A549 (cell line): Measurements from ENCODE around the gene GPR142. TPM values are rescaled to one million over a fixed set of nuclear protein-coding genes. Genes with fewer than 3 reads are reported as not detected.

Source experiments
- ATAC-seq, 2 experiments: fragments of 200-7000 bp in 1 of 2; fragments of >200 bp in 1 of 2; cut with Nextera tagmentation in 1 of 2; cut with Tn5 transposase in 1 of 2; 3 replicates each; pipeline versions ENCODE4 v1.8.0 to v1.9.1; 2018 to 2020; ENCODE audit warnings: mild to moderate bottlenecking in 1 of 2, moderate library complexity in 1 of 2
- CTCF ChIA-PET: fragments of 300-600 bp; sonication (Branson Sonifier 250); formaldehyde crosslinking; extraction: SDS; loops from one replicate; lab custom pipeline; 2021; ENCODE audit warnings: antibody characterized with exemption, inconsistent platforms; lab: Yijun Ruan, JAX
- POLR2A ChIA-PET: fragments of 350-600 bp; formaldehyde crosslinking; extraction: SDS; loops from one replicate; lab custom pipeline; 2021; ENCODE audit warnings: antibody characterized with exemption, inconsistent platforms; lab: Yijun Ruan, JAX
- DNase-seq, 2 experiments: peaks; one replicate each; pipeline versions ENCODE4 v3.0.0 to v3.0.0-alpha.2; 2011 to 2016; ENCODE audit warnings: low read depth in 1 of 2, low spot score in 1 of 2
- FAIRE-seq: peaks from 2 replicates; lab custom pipeline; 2011; peaks lifted over from hg19 to GRCh38; lab: Jason Lieb, UNC
- H3K27ac ChIP-seq, 2 experiments: fragments of >200 bp; sonication (Bioruptor Twin); formaldehyde crosslinking; 3 replicates each; pipeline ENCODE4 v1.5.1; 2016 to 2017
- H3K4me1 ChIP-seq: fragments of >200 bp; sonication (Bioruptor Twin); formaldehyde crosslinking; 3 replicates; pipeline ENCODE4 v1.6.1; 2016
- H3K4me2 ChIP-seq: fragments of >200 bp; sonication (Bioruptor Twin); formaldehyde crosslinking; 3 replicates; pipeline ENCODE4 v1.6.1; 2016
- H3K4me3 ChIP-seq: fragments of >200 bp; sonication (Bioruptor Twin); formaldehyde crosslinking; 3 replicates; pipeline ENCODE4 v1.5.1; 2016
- H3K9me3 ChIP-seq: fragments of >200 bp; sonication (Bioruptor Twin); formaldehyde crosslinking; 3 replicates; pipeline ENCODE4 v1.6.1; 2016
- CBX8 ChIP-seq: fragments of 200-600 bp; sonication (generic); IDR thresholded peaks from 2 replicates; pipeline ENCODE4 v1.6.1; 2016
- CEBPB ChIP-seq, 2 experiments: fragments of >200 bp in 1 of 2; sonication (Bioruptor Twin) in 1 of 2; formaldehyde crosslinking in 1 of 2; IDR thresholded peaks; 2 replicates each; pipeline ENCODE4 v1.6.1; 2012 to 2016
- CHD2 ChIP-seq: fragments of 150-350 bp; IDR thresholded peaks from 2 replicates; pipeline ENCODE4 v1.6.1; 2014; ENCODE audit warnings: low read length; ENCODE audit not compliant: partially characterized antibody
- CHD4 ChIP-seq: fragments of 200-600 bp; sonication (generic); IDR thresholded peaks from 2 replicates; pipeline ENCODE4 v1.6.1; 2016; ENCODE audit warnings: antibody characterized with exemption, mild to moderate bottlenecking, borderline replicate concordance
- EHMT2 ChIP-seq: fragments of 200-600 bp; sonication (generic); IDR thresholded peaks from 2 replicates; pipeline ENCODE4 v1.6.1; 2016; ENCODE audit warnings: antibody characterized with exemption, low read depth, mild to moderate bottlenecking, moderate library complexity
- EP300 ChIP-seq, 2 experiments: fragments of >200 bp; sonication (Bioruptor Twin); formaldehyde crosslinking; IDR thresholded peaks; 2 replicates in 1 of 2; 3 replicates in 1 of 2; pipeline ENCODE4 v1.6.1; 2016 to 2017
- FOSB ChIP-seq: fragments of 250-450 bp; sonication (Bioruptor Pico); IDR thresholded peaks from 2 replicates; pipeline ENCODE4 v1.5.0; 2020; ENCODE audit warnings: mild to moderate bottlenecking, moderate library complexity
- FOSL2 ChIP-seq, 2 experiments: fragments of 450-650 bp in 1 of 2; fragments of >200 bp in 1 of 2; sonication (Bioruptor Twin) in 1 of 2; formaldehyde crosslinking; IDR thresholded peaks; 2 replicates each; pipeline versions ENCODE4 v1.5.0 to v1.6.1; 2016 to 2020; ENCODE audit warnings: mild to moderate bottlenecking in 1 of 2, moderate library complexity in 1 of 2
- FOXS1 ChIP-seq: fragments of 250-450 bp; sonication (Bioruptor Pico); IDR thresholded peaks from 2 replicates; pipeline ENCODE4 v1.5.0; 2020; ENCODE audit warnings: mild to moderate bottlenecking, moderate library complexity
- GATA3 ChIP-seq: IDR thresholded peaks from 2 replicates; pipeline ENCODE4 v1.6.1; 2012; ENCODE audit warnings: borderline replicate concordance
- HOXB13 ChIP-seq: fragments of 250-450 bp; sonication (Bioruptor Pico); IDR thresholded peaks from 2 replicates; pipeline ENCODE4 v1.5.0; 2020; ENCODE audit warnings: low read depth, mild to moderate bottlenecking, moderate library complexity
- NFE2L2 ChIP-seq: fragments of 150-350 bp; conservative IDR thresholded peaks from 2 replicates; pipeline ENCODE4 v1.6.1; 2014; ENCODE audit warnings: low read length
- NPAS2 ChIP-seq: fragments of 250-450 bp; sonication (Bioruptor Pico); IDR thresholded peaks from 2 replicates; pipeline ENCODE4 v1.8.0; 2022; ENCODE audit warnings: mild to moderate bottlenecking, moderate library complexity, borderline replicate concordance
- NR3C1 ChIP-seq: fragments of >200 bp; sonication (Bioruptor Twin); formaldehyde crosslinking; IDR thresholded peaks from 3 replicates; pipeline ENCODE4 v1.6.1; 2017
- POLR2AphosphoS2 ChIP-seq: conservative IDR thresholded peaks from 2 replicates; pipeline ENCODE4 v1.6.1; 2012; ENCODE audit warnings: low read length, improper control_type of control experiment, inconsistent platforms
- SMC3 ChIP-seq: fragments of >200 bp; sonication (Bioruptor Twin); formaldehyde crosslinking; IDR thresholded peaks from 3 replicates; pipeline ENCODE4 v1.6.1; 2018; ENCODE audit warnings: inconsistent platforms
- TFCP2L1 ChIP-seq: fragments of 250-450 bp; sonication (Bioruptor Pico); IDR thresholded peaks from 2 replicates; pipeline ENCODE4 v1.5.0; 2021; ENCODE audit warnings: mild to moderate bottlenecking
- ZFP36 ChIP-seq: fragments of 450-650 bp; IDR thresholded peaks from 2 replicates; pipeline ENCODE4 v1.6.1; 2014; ENCODE audit warnings: borderline replicate concordance; ENCODE audit not compliant: partially characterized antibody
- ZNF302 ChIP-seq: fragments of 250-450 bp; sonication (Bioruptor Pico); IDR thresholded peaks from 2 replicates; pipeline ENCODE4 v1.9.0; 2021; ENCODE audit warnings: inconsistent platforms, mild to moderate bottlenecking, moderate library complexity
- WGBS: methylation state at CpG from one replicate; pipeline ENCODE4 v1.1.6; 2017; ENCODE audit errors: missing lambda C conversion rate; 5-methylcytosine and 5-hydroxymethylcytosine counted together
- polyA plus RNA-seq, 4 experiments: library from polyadenylated mRNA; depleted of rRNA in 3 of 4; stranded (reverse); fragments of >200 nt; fragmentation: RNase III in 1 of 4; extraction: RNeasy Plus Mini Kit Qiagen cat#74134 plus additional on column Dnase treatment in 1 of 4; gene quantifications; 2 replicates in 3 of 4; 3 replicates in 1 of 4; pipeline ENCODE4 v1.2.3, GENCODE V29; 2011 to 2017
- TF ChIP-seq, protein P1 (sequence below): fragments of 250-450 bp; sonication (Bioruptor Pico); IDR thresholded peaks from 2 replicates; pipeline ENCODE4 v1.5.0; 2021; ENCODE audit warnings: mild to moderate bottlenecking, moderate library complexity, borderline replicate concordance
- TF ChIP-seq, protein P2 (sequence below): IDR thresholded peaks from 2 replicates; pipeline ENCODE4 v1.6.1; 2012
- TF ChIP-seq, protein P3 (sequence below): fragments of 450-650 bp; IDR thresholded peaks from 2 replicates; pipeline ENCODE4 v1.6.1; 2014; ENCODE audit warnings: antibody characterized with exemption
- TF ChIP-seq, protein P4 (sequence below): IDR thresholded peaks from 2 replicates; pipeline ENCODE4 v1.6.1; 2012; ENCODE audit warnings: low read depth, borderline replicate concordance

GPR142 gene
- polyA plus RNA-seq, 2 of the 4 experiments (the other 2 are of a cell fraction): not detected

DNA sequence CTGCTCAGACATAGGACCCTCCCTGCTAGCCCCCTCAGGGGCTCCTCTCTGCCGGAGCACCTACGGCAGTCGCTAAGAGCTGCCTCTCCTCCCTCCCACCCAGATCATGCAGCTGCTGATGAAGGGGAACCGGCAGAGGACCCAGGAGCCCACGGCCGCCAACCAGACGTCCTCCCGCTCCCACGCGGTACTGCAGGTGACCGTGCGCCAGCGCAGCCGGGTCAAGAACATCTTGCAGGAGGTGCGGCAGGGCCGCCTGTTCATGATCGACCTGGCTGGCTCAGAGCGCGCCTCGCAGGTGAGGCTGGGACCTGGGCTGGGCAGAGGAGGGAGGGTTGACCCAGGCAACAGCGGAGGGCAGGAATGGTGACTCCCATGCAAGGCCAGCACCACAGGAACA, 22.6 kb upstream of the GPR142 start:
- Histone ChIP-seq H3K9me3 (no peaks in the 10 kb centered on the region), H3K27ac (no peak overlapping the region), H3K4me1 (no peaks in the 10 kb centered on the region), H3K4me3 (no peak overlapping the region)
- WGBS: 82% methylated on average over 13 of the region's 21 CpGs
- FAIRE-seq (no peak), ATAC-seq (no peak), DNase-seq (no peak)
- ChIA-PET POLR2A (no interaction called here), CTCF (interaction anchor here (1.1 to 34.5 kb wide), 4 partner anchors 9 to 114 kb away, joined by 3 to 674 read pairs (median 6); partner anchors contain the start of genes BTBD17 and GPR142)
- TF ChIP-seq NR3C1 (no peak), HOXB13 (CRISPR knock-in tag) (no peak), SMC3 (no peak), CEBPB (IDR thresholded peaks at IDR 0.05) (no peak), FOSL2 (IDR thresholded peaks at IDR 0.05) (no peak), FOSL2 (CRISPR knock-in tag; IDR thresholded peaks at IDR 0.05) (no peak), FOSB (CRISPR knock-in tag) (no peak), ZFP36 (no peak), NPAS2 (CRISPR knock-in tag) (no peak), FOXS1 (no peak), GATA3 (no peak), CHD2 (no peak), TFCP2L1 (CRISPR knock-in tag) (no peak), EP300 (IDR thresholded peaks at IDR 0.05) (no peak), EHMT2 (no peak)
- TF ChIP-seq, protein P1, sequence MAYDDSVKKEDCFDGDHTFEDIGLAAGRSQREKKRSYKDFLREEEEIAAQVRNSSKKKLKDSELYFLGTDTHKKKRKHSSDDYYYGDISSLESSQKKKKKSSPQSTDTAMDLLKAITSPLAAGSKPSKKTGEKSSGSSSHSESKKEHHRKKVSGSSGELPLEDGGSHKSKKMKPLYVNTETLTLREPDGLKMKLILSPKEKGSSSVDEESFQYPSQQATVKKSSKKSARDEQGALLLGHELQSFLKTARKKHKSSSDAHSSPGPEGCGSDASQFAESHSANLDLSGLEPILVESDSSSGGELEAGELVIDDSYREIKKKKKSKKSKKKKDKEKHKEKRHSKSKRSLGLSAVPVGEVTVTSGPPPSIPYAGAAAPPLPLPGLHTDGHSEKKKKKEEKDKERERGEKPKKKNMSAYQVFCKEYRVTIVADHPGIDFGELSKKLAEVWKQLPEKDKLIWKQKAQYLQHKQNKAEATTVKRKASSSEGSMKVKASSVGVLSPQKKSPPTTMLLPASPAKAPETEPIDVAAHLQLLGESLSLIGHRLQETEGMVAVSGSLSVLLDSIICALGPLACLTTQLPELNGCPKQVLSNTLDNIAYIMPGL (CRISPR knock-in tag): no peak
- TF ChIP-seq, protein P2, sequence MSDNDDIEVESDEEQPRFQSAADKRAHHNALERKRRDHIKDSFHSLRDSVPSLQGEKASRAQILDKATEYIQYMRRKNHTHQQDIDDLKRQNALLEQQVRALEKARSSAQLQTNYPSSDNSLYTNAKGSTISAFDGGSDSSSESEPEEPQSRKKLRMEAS: no peak
- TF ChIP-seq, protein P3, sequence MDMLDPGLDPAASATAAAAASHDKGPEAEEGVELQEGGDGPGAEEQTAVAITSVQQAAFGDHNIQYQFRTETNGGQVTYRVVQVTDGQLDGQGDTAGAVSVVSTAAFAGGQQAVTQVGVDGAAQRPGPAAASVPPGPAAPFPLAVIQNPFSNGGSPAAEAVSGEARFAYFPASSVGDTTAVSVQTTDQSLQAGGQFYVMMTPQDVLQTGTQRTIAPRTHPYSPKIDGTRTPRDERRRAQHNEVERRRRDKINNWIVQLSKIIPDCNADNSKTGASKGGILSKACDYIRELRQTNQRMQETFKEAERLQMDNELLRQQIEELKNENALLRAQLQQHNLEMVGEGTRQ: no peak
- TF ChIP-seq, protein P4, sequence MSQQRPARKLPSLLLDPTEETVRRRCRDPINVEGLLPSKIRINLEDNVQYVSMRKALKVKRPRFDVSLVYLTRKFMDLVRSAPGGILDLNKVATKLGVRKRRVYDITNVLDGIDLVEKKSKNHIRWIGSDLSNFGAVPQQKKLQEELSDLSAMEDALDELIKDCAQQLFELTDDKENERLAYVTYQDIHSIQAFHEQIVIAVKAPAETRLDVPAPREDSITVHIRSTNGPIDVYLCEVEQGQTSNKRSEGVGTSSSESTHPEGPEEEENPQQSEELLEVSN: no peak
- TF ChIP-seq, all 56 proteins: peak for 0
- no peak overlapping the region for H3K4me2 ChIP-seq

DNA sequence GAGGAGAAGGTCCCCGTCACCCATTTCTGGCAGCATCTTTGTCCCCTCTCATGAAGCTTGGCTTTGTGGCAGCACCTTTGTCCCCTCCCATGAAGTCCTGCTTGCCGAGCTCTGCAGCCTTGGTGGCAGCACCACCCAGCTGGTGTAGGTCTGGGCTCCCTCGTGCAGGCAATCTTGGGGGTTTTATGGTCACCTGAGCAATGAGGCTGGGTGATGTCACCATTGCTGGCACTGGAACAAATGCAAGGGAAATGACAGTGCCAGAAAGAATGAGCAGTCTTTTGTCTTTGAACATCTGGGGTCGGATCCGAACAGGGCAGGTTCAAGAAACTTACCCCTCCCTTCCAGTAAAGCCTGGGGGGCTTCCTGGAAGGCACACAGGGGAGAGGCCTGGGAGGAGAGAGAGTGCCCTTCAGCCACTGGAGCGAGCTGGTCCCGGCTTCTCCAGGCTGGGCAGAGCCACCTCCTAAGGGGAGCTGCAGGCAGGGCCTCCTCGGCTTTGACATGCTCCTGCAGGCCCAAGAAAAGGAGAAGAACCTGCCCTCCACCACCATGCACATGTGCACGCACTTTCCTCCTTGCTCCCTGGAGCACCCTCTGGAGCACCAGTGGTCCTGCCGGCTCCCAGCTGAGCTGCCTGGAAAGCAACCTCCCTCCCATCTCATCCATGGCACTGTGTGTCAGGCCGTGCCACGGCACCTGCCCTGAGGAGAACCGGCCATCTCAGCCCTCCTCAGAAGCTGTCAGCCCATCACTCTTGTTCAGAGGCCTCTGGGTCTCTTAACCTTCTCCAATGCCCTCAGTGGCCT, 21.7 kb upstream of the GPR142 start:
- no peak for FAIRE-seq
- H3K4me3 ChIP-seq: no peak overlapping the region
- no peak for ATAC-seq
- CTCF ChIA-PET: interaction anchor here (0.6 to 34.5 kb wide), 11 partner anchors 7 to 924 kb away, joined by 3 to 674 read pairs (median 4); partner anchors contain the start of genes BTBD17 and GPR142
- 71% methylated on average over 10 of the region's 13 CpGs for WGBS
- no peak overlapping the region for H3K4me2 ChIP-seq
- no peak for DNase-seq
- no peaks in the 10 kb centered on the region for H3K9me3 ChIP-seq
- TF ChIP-seq POLR2AphosphoS2: no peak
- TF ChIP-seq CBX8: no peak
- no peak for TF ChIP-seq ZNF302 (CRISPR knock-in tag)
- no peak for TF ChIP-seq CHD4
- TF ChIP-seq NFE2L2: no peak
- POLR2A ChIA-PET: no interaction called here
- H3K27ac ChIP-seq: no peak overlapping the region
- H3K4me1 ChIP-seq: no peaks in the 10 kb centered on the region
